ENCODE results near the gene GCC2.
"Not testable (repeated sequence)": the region's sequence is repeated elsewhere in the genome, so short reads cannot be mapped to it uniquely, and the experiment has no call there.

GCC2 gene

GRCh38 chr2:108524688-108525087, 75.7 kb downstream of the GCC2 start:
- DNase-seq = not testable (repeated sequence)

GRCh38 chr2:108525258-108525657, 76.3 kb downstream of the GCC2 start:
- DNase-seq = not testable (repeated sequence)

- DNase-seq = no peak
Observed at GRCh38 chr2:108531674-108532055, 82.7 kb downstream of the GCC2 start.

GRCh38 chr2:108533832-108534583, 85.0 kb downstream of the GCC2 start, which contains the start of gene LIMS1:
Gene LIMS1 (plus strand): TSS chr2:108534470. CDS start chr2:108534563, 93 bp downstream.
- peak; percentile 87 for DNase-seq

GRCh38 chr2:108534584-108535356, 85.8 kb downstream of the GCC2 start:
- peak; percentile 63 for DNase-seq

- no peak for DNase-seq
Observed at GRCh38 chr2:108535357-108535631, 86.3 kb downstream of the GCC2 start.

- no peak for DNase-seq
Observed at GRCh38 chr2:108536133-108536780, 87.3 kb downstream of the GCC2 start.

GRCh38 chr2:108536911-108537310, 87.9 kb downstream of the GCC2 start:
- DNase-seq = no peak

GRCh38 chr2:108538000-108538625, 89.1 kb downstream of the GCC2 start:
- DNase-seq = no peak

- no peak for DNase-seq
Observed at GRCh38 chr2:108541451-108541850, 92.4 kb downstream of the GCC2 start.

- DNase-seq = no peak
Observed at GRCh38 chr2:108542071-108542470, 93.1 kb downstream of the GCC2 start.

- no peak for DNase-seq
Observed at GRCh38 chr2:108547606-108548005, 98.6 kb downstream of the GCC2 start.

- no peak for DNase-seq
Observed at GRCh38 chr2:108548208-108549003, 99.4 kb downstream of the GCC2 start.

GRCh38 chr2:108552566-108552965, 103.6 kb downstream of the GCC2 start:
- no peak for DNase-seq

- DNase-seq = no peak
Observed at GRCh38 chr2:108553209-108553919, 104.4 kb downstream of the GCC2 start.

GRCh38 chr2:108554528-108554927, 105.5 kb downstream of the GCC2 start:
- DNase-seq = no peak

GRCh38 chr2:108555572-108555971, 106.6 kb downstream of the GCC2 start:
- DNase-seq = no peak

- DNase-seq = not testable (repeated sequence)
Observed at GRCh38 chr2:108556581-108556980, 107.6 kb downstream of the GCC2 start.

Measured in activated T-cell treated with anti-CD3 and anti-CD28 coated beads, Interleukin-2, amount 50 U/mL, for 1 hour (primary cell).